SK-N-SH (cell line): Measurements from ENCODE around the gene ZNF14. TPM values are rescaled to one million over a fixed set of nuclear protein-coding genes. Genes with fewer than 3 reads are reported as not detected.

Experiments used
- CTCF ChIA-PET: fragments of 300-600, 350-600 bp; formaldehyde crosslinking; extraction: SDS; loops from one replicate; lab custom pipeline; 2021; lab: Yijun Ruan, JAX
- POLR2A ChIA-PET: fragments of 350-600 bp; sonication (Branson Sonifier 250); formaldehyde crosslinking; extraction: SDS; loops from one replicate; lab custom pipeline; 2020; ENCODE audit warnings: antibody characterized with exemption, inconsistent platforms; lab: Yijun Ruan, JAX
- DNase-seq: peaks from one replicate; pipeline ENCODE4 v3.0.0; 2012
- H2AFZ ChIP-seq: fragments of 200-600 bp; sonication (generic); 2 replicates; pipeline ENCODE4 v1.8.1; 2016; ENCODE audit warnings: antibody characterized with exemption, mild to moderate bottlenecking, low read depth
- H3F3A ChIP-seq: fragments of 200-600 bp; sonication (generic); replicated peaks from 2 replicates; pipeline ENCODE3; 2016; ENCODE audit warnings: antibody characterized with exemption, mild to moderate bottlenecking; ENCODE audit not compliant: insufficient read depth
- H3K27ac ChIP-seq, 2 experiments: fragments of 200-500 bp in 1 of 2; fragments of 200-600 bp in 1 of 2; sonication (Bioruptor generic) in 1 of 2; sonication (generic), shearing (Covaris generic) in 1 of 2; 2 replicates each; pipeline versions ENCODE4 v1.5.1 to v1.6.1; 2014 to 2016; ENCODE audit warnings: low read depth in 2 of 2, inconsistent platforms in 1 of 2, low read length in 1 of 2, mild to moderate bottlenecking in 1 of 2, mixed read lengths in 1 of 2
- H3K27me3 ChIP-seq: fragments of 200-600 bp; sonication (generic), shearing (Covaris generic); 2 replicates; pipeline ENCODE4 v1.6.1; 2016; ENCODE audit warnings: mixed run types; ENCODE audit not compliant: insufficient read depth
- H3K36me3 ChIP-seq, 2 experiments: fragments of 200-500 bp in 1 of 2; fragments of 200-600 bp in 1 of 2; sonication (Bioruptor generic) in 1 of 2; sonication (generic) in 1 of 2; replicated peaks in 1 of 2; 2 replicates each; pipeline versions ENCODE3 to v1.5.1; 2014 to 2016; ENCODE audit warnings: low read length in 1 of 2, mild to moderate bottlenecking in 1 of 2; ENCODE audit not compliant: insufficient read depth in 2 of 2, control insufficient read depth in 1 of 2
- H3K4me1 ChIP-seq, 2 experiments: fragments of 200-500 bp in 1 of 2; fragments of 200-600 bp in 1 of 2; sonication (Bioruptor generic) in 1 of 2; sonication (generic), shearing (Covaris generic) in 1 of 2; 2 replicates each; pipeline versions ENCODE4 v1.5.1 to v1.6.1; 2014 to 2016; ENCODE audit warnings: low read depth in 1 of 2, low read length in 1 of 2, mixed run types in 1 of 2; ENCODE audit not compliant: insufficient read depth in 2 of 2, control insufficient read depth in 1 of 2
- H3K4me2 ChIP-seq: fragments of 200-600 bp; sonication (generic), shearing (Covaris generic); 2 replicates; pipeline ENCODE4 v1.6.1; 2017; ENCODE audit warnings: mixed run types
- H3K4me3 ChIP-seq, 2 experiments: fragments of 200-500 bp in 1 of 2; fragments of 200-600 bp in 1 of 2; sonication (Bioruptor generic) in 1 of 2; sonication (generic), shearing (Covaris generic) in 1 of 2; 2 replicates each; pipeline versions ENCODE4 v1.5.1 to v1.8.1; 2014 to 2016; ENCODE audit warnings: low read depth in 2 of 2, inconsistent platforms in 1 of 2, low read length in 1 of 2, mild to moderate bottlenecking in 1 of 2, mixed read lengths in 1 of 2, moderate library complexity in 1 of 2
- H3K79me2 ChIP-seq: fragments of 200-600 bp; sonication (generic); 2 replicates; pipeline ENCODE4 v1.8.1; 2017; ENCODE audit warnings: mild to moderate bottlenecking; ENCODE audit not compliant: insufficient read depth
- H3K9ac ChIP-seq: fragments of 200-600 bp; sonication (generic); 2 replicates; pipeline ENCODE4 v1.6.1; 2017; ENCODE audit warnings: mixed run types
- H3K9me2 ChIP-seq: fragments of 200-600 bp; sonication (generic); 2 replicates; pipeline ENCODE4 v1.6.1; 2017; ENCODE audit warnings: mixed run types
- H3K9me3 ChIP-seq: fragments of 200-600 bp; sonication (generic); 2 replicates; pipeline ENCODE4 v1.6.1; 2017; ENCODE audit warnings: mixed run types, mild to moderate bottlenecking, moderate library complexity
- H4K20me1 ChIP-seq: fragments of 200-600 bp; sonication (generic); 2 replicates; pipeline ENCODE4 v1.6.1; 2017; ENCODE audit warnings: mild to moderate bottlenecking, mixed run types; ENCODE audit not compliant: insufficient read depth
- ELF1 ChIP-seq: IDR thresholded peaks from 2 replicates; pipeline ENCODE4 v1.4.0; 2012
- EP300 ChIP-seq, 2 experiments: IDR thresholded peaks; 2 replicates each; pipeline versions ENCODE4 v1.4.0 to v1.6.1; 2012; ENCODE audit warnings: borderline replicate concordance in 1 of 2, low read depth in 1 of 2, low read length in 1 of 2
- FOSL2 ChIP-seq: IDR thresholded peaks from 2 replicates; pipeline ENCODE4 v1.4.0; 2012; ENCODE audit warnings: low read depth, mild to moderate bottlenecking, moderate library complexity, borderline replicate concordance
- FOXJ3 ChIP-seq: sonication (generic); formaldehyde crosslinking; IDR thresholded peaks from 2 replicates; pipeline ENCODE4 v1.5.1; 2020; ENCODE audit warnings: mild to moderate bottlenecking, missing genetic modification reagents
- FOXM1 ChIP-seq: IDR thresholded peaks from 2 replicates; pipeline ENCODE4 v1.4.0; 2012; ENCODE audit warnings: low read depth, mild to moderate bottlenecking
- GATA2 ChIP-seq: sonication (generic); formaldehyde crosslinking; IDR thresholded peaks from 2 replicates; pipeline ENCODE4 v1.5.0; 2020; ENCODE audit warnings: mild to moderate bottlenecking, missing genetic modification reagents
- JUND ChIP-seq: IDR thresholded peaks from 2 replicates; pipeline ENCODE4 v1.4.0; 2012
- MAX ChIP-seq: IDR thresholded peaks from 2 replicates; pipeline ENCODE4 v1.4.0; 2012; ENCODE audit warnings: low read depth
- MXI1 ChIP-seq: IDR thresholded peaks from 2 replicates; pipeline ENCODE4 v1.6.1; 2012; ENCODE audit warnings: mild to moderate bottlenecking, low read depth, low read length, improper control_type of control experiment
- RAD21 ChIP-seq: IDR thresholded peaks from 2 replicates; pipeline ENCODE4 v1.6.1; 2012; ENCODE audit warnings: mild to moderate bottlenecking, low read length
- RCOR1 ChIP-seq: fragments of 150-350 bp; IDR thresholded peaks from 2 replicates; pipeline ENCODE4 v1.6.1; 2017; ENCODE audit warnings: antibody characterized with exemption, low read length
- REST ChIP-seq: IDR thresholded peaks from 2 replicates; pipeline ENCODE4 v1.6.1; 2012; ENCODE audit warnings: mild to moderate bottlenecking, low read depth, low read length, moderate library complexity
- RFX5 ChIP-seq: IDR thresholded peaks from 2 replicates; pipeline ENCODE4 v1.6.1; 2012; ENCODE audit warnings: mild to moderate bottlenecking, improper control_type of control experiment, low read length
- RXRA ChIP-seq: IDR thresholded peaks from 2 replicates; pipeline ENCODE4 v1.4.0; 2012; ENCODE audit warnings: low read depth, mild to moderate bottlenecking, borderline replicate concordance
- SMC3 ChIP-seq: IDR thresholded peaks from 2 replicates; pipeline ENCODE4 v1.6.1; 2012; ENCODE audit warnings: low read depth, low read length, improper control_type of control experiment
- TAF1 ChIP-seq: IDR thresholded peaks from 2 replicates; pipeline ENCODE4 v1.6.1; 2012; ENCODE audit warnings: low read depth, mild to moderate bottlenecking, low read length, moderate library complexity, borderline replicate concordance
- TCF12 ChIP-seq: IDR thresholded peaks from 2 replicates; pipeline ENCODE4 v1.4.0; 2012
- USF2 ChIP-seq: fragments of 150-350 bp; IDR thresholded peaks from 2 replicates; pipeline ENCODE4 v1.6.1; 2017; ENCODE audit warnings: antibody characterized with exemption, low read length, low read depth, borderline replicate concordance
- YY1 ChIP-seq: IDR thresholded peaks from 2 replicates; pipeline ENCODE4 v1.4.0; 2012; ENCODE audit warnings: low read depth, mild to moderate bottlenecking
- WGBS: methylation state at CpG from one replicate; pipeline ENCODE4 v1.1.6; 2017; ENCODE audit warnings: low lambda C conversion rate; 5-methylcytosine and 5-hydroxymethylcytosine counted together
- polyA plus RNA-seq, 3 experiments: library from polyadenylated mRNA; depleted of rRNA; stranded (reverse); fragments of >200 nt; gene quantifications; 2 replicates each; pipeline ENCODE4 v1.2.3, GENCODE V29; 2012

Gene ZNF14
- polyA plus RNA-seq, 1 of the 3 experiments (the other 2 are of a cell fraction), result 1.1 TPM

GRCh38 chr19:19711934-19712828, 20.7 kb downstream of the ZNF14 start:
- no peaks in the 10 kb centered on the region for H3F3A ChIP-seq
- H3K9me3 ChIP-seq, result peaks cover 61% of the 10 kb centered on the region
- no peaks in the 10 kb centered on the region for H3K4me1 ChIP-seq
- H3K27me3 ChIP-seq, result no peaks in the 10 kb centered on the region
- H3K4me3 ChIP-seq, result no peak overlapping the region; a peak in 1 of 4 replicates
- H2AFZ ChIP-seq, result no peak overlapping the region
- H3K79me2 ChIP-seq, result peaks cover 10% of the 10 kb centered on the region
- H3K36me3 ChIP-seq, result peaks cover 26 to 65% of the 10 kb centered on the region in 2 experiments
- POLR2A ChIA-PET, result no interaction called here
- H3K4me2 ChIP-seq, result no peak overlapping the region
- H3K9me2 ChIP-seq, result no peaks in the 10 kb centered on the region
- TF ChIP-seq ELF1 (no peak), RCOR1 (no peak), GATA2 (CRISPR knock-in tag) (no peak), RXRA (no peak), TCF12 (no peak), RFX5 (no peak), EP300 (IDR thresholded peaks at IDR 0.05; ENCODE audit: borderline replicate concordance in 1 of 2, low read depth in 1 of 2, low read length in 1 of 2) (no peak), MAX (no peak), FOSL2 (no peak), USF2 (no peak), JUND (no peak), FOXJ3 (no peak), FOXM1 (no peak), TAF1 (no peak), YY1 (no peak), RAD21 (no peak), SMC3 (no peak), MXI1 (no peak), REST (no peak)
- TF ChIP-seq, all 33 proteins: peak for 0
- Histone ChIP-seq H4K20me1 (no peaks in the 10 kb centered on the region), H3K27ac (no peak overlapping the region), H3K9ac (no peak overlapping the region)
- no peak for DNase-seq
- CTCF ChIA-PET, result no interaction called here
- 92% methylated on average over 10 of the region's 10 CpGs for WGBS
